Measurements from ENCODE around the gene ULK4. TPM values are rescaled to one million over a fixed set of nuclear protein-coding genes. Genes with fewer than 3 reads are reported as not detected.

Gene ULK4
- polyA plus RNA-seq, 1 of the 3 experiments (the other 2 are of a cell fraction) = 6.2 TPM

GRCh38 chr3:41251593-41251992 lies 710.3 kb downstream of the ULK4 start:
- ChIA-PET POLR2A (no interaction called here), CTCF (no interaction called here)
- Histone ChIP-seq H2AFZ (ENCODE audit: low read depth) (no peak overlapping the region), H3K9ac (no peak overlapping the region), H3K27ac (ENCODE audit: low read depth in 2 of 2, low read length in 1 of 2) (no peak overlapping the region), H3K27me3 (ENCODE audit: insufficient read depth) (no peaks in the 10 kb centered on the region), H3K4me1 (ENCODE audit: control insufficient read depth in 1 of 2, insufficient read depth in 2 of 2, low read depth in 1 of 2, low read length in 1 of 2) (peaks cover 0 to 6% of the 10 kb centered on the region in 2 experiments; a peak in 1 of 4 replicates), H3K36me3 (replicated peaks in 1 of 2; ENCODE audit: control insufficient read depth in 1 of 2, insufficient read depth in 2 of 2, low read length in 1 of 2) (no peaks in the 10 kb centered on the region), H3K9me3 (no peaks in the 10 kb centered on the region), H3K4me2 (no peak overlapping the region), H3F3A (replicated peaks; ENCODE audit: insufficient read depth) (no peaks in the 10 kb centered on the region), H3K9me2 (no peaks in the 10 kb centered on the region), H3K4me3 (ENCODE audit: low read depth in 2 of 2, low read length in 1 of 2) (no peak overlapping the region), H3K79me2 (ENCODE audit: insufficient read depth) (no peaks in the 10 kb centered on the region), H4K20me1 (ENCODE audit: insufficient read depth) (no peaks in the 10 kb centered on the region)
- DNase-seq = no peak
- no peak for TF ChIP-seq TAF1 (IDR thresholded peaks at IDR 0.05; ENCODE audit: borderline replicate concordance, low read depth, low read length)
- TF ChIP-seq MEF2A (IDR thresholded peaks at IDR 0.05; ENCODE audit: borderline replicate concordance, low read depth) = no peak
- no peak for TF ChIP-seq TEAD4 (IDR thresholded peaks at IDR 0.05; ENCODE audit: borderline replicate concordance, insufficient read depth)
- TF ChIP-seq JUND (IDR thresholded peaks at IDR 0.05) = no peak
- TF ChIP-seq ZBTB33 (IDR thresholded peaks at IDR 0.05; ENCODE audit: borderline replicate concordance, low read depth) = no peak
- no peak for TF ChIP-seq EP300 (IDR thresholded peaks at IDR 0.05; ENCODE audit: borderline replicate concordance in 1 of 2, low read depth in 1 of 2, low read length in 1 of 2)
- TF ChIP-seq NFIC (IDR thresholded peaks at IDR 0.05; ENCODE audit: borderline replicate concordance) = no peak
- TF ChIP-seq FOSL2 (IDR thresholded peaks at IDR 0.05; ENCODE audit: borderline replicate concordance, low read depth) = no peak
- no peak for TF ChIP-seq RFX5 (IDR thresholded peaks at IDR 0.05; ENCODE audit: low read length)
- TF ChIP-seq RAD21 (IDR thresholded peaks at IDR 0.05; ENCODE audit: low read length) = no peak
- no peak for TF ChIP-seq TCF12 (IDR thresholded peaks at IDR 0.05)
- WGBS (ENCODE audit: low lambda C conversion rate) = 80% methylated on average over 1 of the region's 1 CpG

DNA sequence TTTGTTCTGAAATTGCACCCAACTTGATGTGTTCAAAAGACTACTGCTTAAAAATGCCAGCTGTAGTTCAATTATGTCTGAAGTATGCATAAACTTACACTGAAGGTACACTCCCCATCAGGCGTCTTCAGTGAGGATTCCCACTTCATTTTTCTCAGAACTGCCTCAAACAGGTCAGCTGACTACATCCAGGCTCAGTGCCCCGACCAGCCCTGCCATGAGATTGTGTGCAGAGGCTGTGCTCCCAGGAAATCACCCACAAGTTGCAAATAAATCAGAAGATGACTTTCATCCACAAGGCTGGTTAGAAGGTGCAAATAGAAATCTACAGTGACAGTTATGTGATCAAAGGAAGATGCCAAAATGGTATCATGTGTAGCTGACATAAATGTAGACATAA lies 711.1 kb downstream of the ULK4 start:
- no peak overlapping the region for H3K4me3 ChIP-seq (ENCODE audit: low read depth in 2 of 2, low read length in 1 of 2)
- TF ChIP-seq FOSL2 (IDR thresholded peaks at IDR 0.05; ENCODE audit: borderline replicate concordance, low read depth) (no peak), GATA2 (CRISPR knock-in tag; IDR thresholded peaks at IDR 0.05) (no peak), POLR2AphosphoS5 (IDR thresholded peaks at IDR 0.05; ENCODE audit: low read depth, low read length) (no peak), MAX (IDR thresholded peaks at IDR 0.05; ENCODE audit: low read depth) (no peak)
- TF ChIP-seq, protein P1, sequence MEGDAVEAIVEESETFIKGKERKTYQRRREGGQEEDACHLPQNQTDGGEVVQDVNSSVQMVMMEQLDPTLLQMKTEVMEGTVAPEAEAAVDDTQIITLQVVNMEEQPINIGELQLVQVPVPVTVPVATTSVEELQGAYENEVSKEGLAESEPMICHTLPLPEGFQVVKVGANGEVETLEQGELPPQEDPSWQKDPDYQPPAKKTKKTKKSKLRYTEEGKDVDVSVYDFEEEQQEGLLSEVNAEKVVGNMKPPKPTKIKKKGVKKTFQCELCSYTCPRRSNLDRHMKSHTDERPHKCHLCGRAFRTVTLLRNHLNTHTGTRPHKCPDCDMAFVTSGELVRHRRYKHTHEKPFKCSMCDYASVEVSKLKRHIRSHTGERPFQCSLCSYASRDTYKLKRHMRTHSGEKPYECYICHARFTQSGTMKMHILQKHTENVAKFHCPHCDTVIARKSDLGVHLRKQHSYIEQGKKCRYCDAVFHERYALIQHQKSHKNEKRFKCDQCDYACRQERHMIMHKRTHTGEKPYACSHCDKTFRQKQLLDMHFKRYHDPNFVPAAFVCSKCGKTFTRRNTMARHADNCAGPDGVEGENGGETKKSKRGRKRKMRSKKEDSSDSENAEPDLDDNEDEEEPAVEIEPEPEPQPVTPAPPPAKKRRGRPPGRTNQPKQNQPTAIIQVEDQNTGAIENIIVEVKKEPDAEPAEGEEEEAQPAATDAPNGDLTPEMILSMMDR (IDR thresholded peaks at IDR 0.05) = no peak
- no peaks in the 10 kb centered on the region for H3K36me3 ChIP-seq (replicated peaks in 1 of 2; ENCODE audit: control insufficient read depth in 1 of 2, insufficient read depth in 2 of 2, low read length in 1 of 2)
- no peaks in the 10 kb centered on the region for H3K79me2 ChIP-seq (ENCODE audit: insufficient read depth)
- H2AFZ ChIP-seq (ENCODE audit: low read depth) = no peak overlapping the region
- WGBS (ENCODE audit: low lambda C conversion rate) = 61% methylated on average over 2 of the region's 2 CpGs
- H3K27ac ChIP-seq (ENCODE audit: low read depth in 2 of 2, low read length in 1 of 2) = no peak overlapping the region
- H3K9me2 ChIP-seq = no peaks in the 10 kb centered on the region
- no peaks in the 10 kb centered on the region for H3K9me3 ChIP-seq
- H4K20me1 ChIP-seq (ENCODE audit: insufficient read depth) = no peaks in the 10 kb centered on the region
- no peaks in the 10 kb centered on the region for H3K27me3 ChIP-seq (ENCODE audit: insufficient read depth)
- H3K9ac ChIP-seq = no peak overlapping the region
- peaks cover 0 to 8% of the 10 kb centered on the region in 2 experiments; a peak in 1 of 4 replicates for H3K4me1 ChIP-seq (ENCODE audit: control insufficient read depth in 1 of 2, insufficient read depth in 2 of 2, low read depth in 1 of 2, low read length in 1 of 2)
- ChIA-PET POLR2A (no interaction called here), CTCF (no interaction called here)
- H3K4me2 ChIP-seq = no peak overlapping the region
- no peak for DNase-seq
- H3F3A ChIP-seq (replicated peaks; ENCODE audit: insufficient read depth) = no peaks in the 10 kb centered on the region
